HL-60 (cell line): ENCODE measurements around the gene LCA5L.

ENCODE experiments used
- POLR2AphosphoS5 ChIP-seq: IDR thresholded peaks from 2 replicates; pipeline ENCODE4 v1.6.1; 2012; ENCODE audit warnings: low read depth
- SPI1 ChIP-seq: IDR thresholded peaks from 2 replicates; pipeline ENCODE4 v1.6.1; 2012; ENCODE audit warnings: low read depth, mild to moderate bottlenecking, borderline replicate concordance
- TF ChIP-seq, protein P1 (sequence below): IDR thresholded peaks from one replicate; pipeline ENCODE4 v1.5.1; 2011; ENCODE audit warnings: low read length, control low read depth, inconsistent platforms; ENCODE audit not compliant: insufficient read depth

- TF ChIP-seq, protein P1, sequence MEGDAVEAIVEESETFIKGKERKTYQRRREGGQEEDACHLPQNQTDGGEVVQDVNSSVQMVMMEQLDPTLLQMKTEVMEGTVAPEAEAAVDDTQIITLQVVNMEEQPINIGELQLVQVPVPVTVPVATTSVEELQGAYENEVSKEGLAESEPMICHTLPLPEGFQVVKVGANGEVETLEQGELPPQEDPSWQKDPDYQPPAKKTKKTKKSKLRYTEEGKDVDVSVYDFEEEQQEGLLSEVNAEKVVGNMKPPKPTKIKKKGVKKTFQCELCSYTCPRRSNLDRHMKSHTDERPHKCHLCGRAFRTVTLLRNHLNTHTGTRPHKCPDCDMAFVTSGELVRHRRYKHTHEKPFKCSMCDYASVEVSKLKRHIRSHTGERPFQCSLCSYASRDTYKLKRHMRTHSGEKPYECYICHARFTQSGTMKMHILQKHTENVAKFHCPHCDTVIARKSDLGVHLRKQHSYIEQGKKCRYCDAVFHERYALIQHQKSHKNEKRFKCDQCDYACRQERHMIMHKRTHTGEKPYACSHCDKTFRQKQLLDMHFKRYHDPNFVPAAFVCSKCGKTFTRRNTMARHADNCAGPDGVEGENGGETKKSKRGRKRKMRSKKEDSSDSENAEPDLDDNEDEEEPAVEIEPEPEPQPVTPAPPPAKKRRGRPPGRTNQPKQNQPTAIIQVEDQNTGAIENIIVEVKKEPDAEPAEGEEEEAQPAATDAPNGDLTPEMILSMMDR, result no peak
- TF ChIP-seq POLR2AphosphoS5 (no peak), SPI1 (no peak)
These were observed 82.8 kb downstream of the LCA5L start for GRCh38 chr21:39362733-39363132.
